ENCODE results near the gene CHD5.

CHD5 gene

GRCh38 chr1:6134206-6134605 lies 45.9 kb downstream of the CHD5 start:
- DNase-seq (ENCODE audit: low read depth in 2 of 2): no peak

- no peak for DNase-seq (ENCODE audit: low read depth in 2 of 2)
Measured at GRCh38 chr1:6133146-6133895, 46.8 kb downstream of the CHD5 start.

- DNase-seq (ENCODE audit: low read depth in 2 of 2): no peak
Measured at GRCh38 chr1:6131561-6131960, 48.6 kb downstream of the CHD5 start.

- no peak for DNase-seq (ENCODE audit: low read depth in 2 of 2)
Measured at GRCh38 chr1:6130596-6130995, 49.5 kb downstream of the CHD5 start.

GRCh38 chr1:6130036-6130435 lies 50.1 kb downstream of the CHD5 start:
- DNase-seq (ENCODE audit: low read depth in 2 of 2): no peak

GRCh38 chr1:6129313-6129712 lies 50.8 kb downstream of the CHD5 start:
- DNase-seq (ENCODE audit: low read depth in 2 of 2): no peak

GRCh38 chr1:6128276-6129081 lies 51.6 kb downstream of the CHD5 start:
- no peak for DNase-seq (ENCODE audit: low read depth in 2 of 2)

GRCh38 chr1:6127587-6128163 lies 52.4 kb downstream of the CHD5 start:
- DNase-seq (ENCODE audit: low read depth in 2 of 2): peak; percentile 24 to 31

GRCh38 chr1:6126521-6127067 lies 53.5 kb downstream of the CHD5 start:
- DNase-seq (ENCODE audit: low read depth in 2 of 2): no peak

- no peak for DNase-seq (ENCODE audit: low read depth in 2 of 2)
Measured at GRCh38 chr1:6126028-6126427, 54.1 kb downstream of the CHD5 start.

- DNase-seq (ENCODE audit: low read depth in 2 of 2): no peak
Measured at GRCh38 chr1:6125366-6125765, 54.8 kb downstream of the CHD5 start.

- DNase-seq (ENCODE audit: low read depth in 2 of 2): no peak
Measured at GRCh38 chr1:6124746-6125365, 55.3 kb downstream of the CHD5 start.

GRCh38 chr1:6124341-6124740 lies 55.8 kb downstream of the CHD5 start:
- no peak for DNase-seq (ENCODE audit: low read depth in 2 of 2)

- DNase-seq (ENCODE audit: low read depth in 2 of 2): no peak
Measured at GRCh38 chr1:6123816-6124215, 56.3 kb downstream of the CHD5 start.

- no peak for DNase-seq (ENCODE audit: low read depth in 2 of 2)
Measured at GRCh38 chr1:6123083-6123482, 57.0 kb downstream of the CHD5 start.

GRCh38 chr1:6121651-6122370 lies 58.3 kb downstream of the CHD5 start:
- no peak for DNase-seq (ENCODE audit: low read depth in 2 of 2)

- DNase-seq (ENCODE audit: low read depth in 2 of 2): no peak
Measured at GRCh38 chr1:6121021-6121421, 59.1 kb downstream of the CHD5 start.

- no peak for DNase-seq (ENCODE audit: low read depth in 2 of 2)
Measured at GRCh38 chr1:6118415-6118814, 61.7 kb downstream of the CHD5 start.

- DNase-seq (ENCODE audit: low read depth in 2 of 2): no peak
Measured at GRCh38 chr1:6117624-6118023, 62.5 kb downstream of the CHD5 start.

- DNase-seq (ENCODE audit: low read depth in 2 of 2): no peak
Measured at GRCh38 chr1:6117064-6117463, 63.1 kb downstream of the CHD5 start.

- no peak for DNase-seq (ENCODE audit: low read depth in 2 of 2)
Measured at GRCh38 chr1:6116137-6116536, 64.0 kb downstream of the CHD5 start.
